HepG2 (cell line): Measurements from ENCODE around the gene STX5. TPM values are rescaled to one million over a fixed set of nuclear protein-coding genes. Genes with fewer than 3 reads are reported as not detected.
A peak's percentile ranks its signal among the peaks of the same experiment; 100 is the strongest.

Experiments
- ATF5 ChIP-seq: sonication (generic); formaldehyde crosslinking; IDR thresholded peaks from 2 replicates; pipeline ENCODE4 v1.4.0; 2020; ENCODE audit warnings: mild to moderate bottlenecking, low read depth, missing genetic modification reagents
- CTCF ChIP-seq: sonication (generic); formaldehyde crosslinking; IDR thresholded peaks from 2 replicates; pipeline ENCODE4 v1.5.0; 2020; ENCODE audit warnings: mild to moderate bottlenecking, missing genetic modification reagents, moderate library complexity
- FOXA1 ChIP-seq, 2 experiments: fragments of 450-650 bp in 1 of 2; sonication (generic) in 1 of 2; formaldehyde crosslinking in 1 of 2; IDR thresholded peaks; 2 replicates each; pipeline versions ENCODE4 v1.4.0 to v1.6.1; 2016 to 2020; ENCODE audit warnings: missing genetic modification reagents in 1 of 2
- HHEX ChIP-seq: IDR thresholded peaks from 2 replicates; pipeline ENCODE4 v1.6.1; 2016; ENCODE audit warnings: control low read depth
- NONO ChIP-seq, 2 experiments: fragments of 450-650 bp in 1 of 2; sonication (generic) in 1 of 2; formaldehyde crosslinking in 1 of 2; IDR thresholded peaks in 1 of 2; conservative IDR thresholded peaks in 1 of 2; 2 replicates each; pipeline versions ENCODE4 v1.6.1 to v1.8.0; 2017 to 2022; ENCODE audit warnings: mild to moderate bottlenecking in 1 of 2, missing genetic modification reagents in 1 of 2, moderate library complexity in 1 of 2
- RXRA ChIP-seq: sonication (generic); formaldehyde crosslinking; IDR thresholded peaks from 2 replicates; pipeline ENCODE4 v1.5.1; 2020; ENCODE audit warnings: missing genetic modification reagents
- SIN3B ChIP-seq: fragments of 150-350 bp; IDR thresholded peaks from 2 replicates; pipeline ENCODE4 v1.6.1; 2014; ENCODE audit warnings: low read length
- ZBTB38 ChIP-seq: sonication (generic); formaldehyde crosslinking; IDR thresholded peaks from 2 replicates; pipeline ENCODE4 v1.5.1; 2020; ENCODE audit warnings: mild to moderate bottlenecking, missing genetic modification reagents
- ZEB1 ChIP-seq: IDR thresholded peaks from 2 replicates; pipeline ENCODE4 v1.6.1; 2012; ENCODE audit warnings: mild to moderate bottlenecking, low read depth, inconsistent platforms; ENCODE audit not compliant: insufficient replicate concordance
- ZFP36 ChIP-seq: fragments of 150-350 bp; IDR thresholded peaks from 2 replicates; pipeline ENCODE4 v1.6.1; 2018; ENCODE audit warnings: borderline replicate concordance, low read length, low read depth; ENCODE audit not compliant: partially characterized antibody
- ZFP41 ChIP-seq: sonication (generic); formaldehyde crosslinking; IDR thresholded peaks from 2 replicates; pipeline ENCODE4 v1.4.0; 2020; ENCODE audit warnings: mild to moderate bottlenecking, missing genetic modification reagents, borderline replicate concordance
- ZNF451 ChIP-seq: sonication (generic); formaldehyde crosslinking; IDR thresholded peaks from 2 replicates; pipeline ENCODE4 v1.5.0; 2020; ENCODE audit warnings: mild to moderate bottlenecking, missing genetic modification reagents
- ZNF549 ChIP-seq: sonication (generic); formaldehyde crosslinking; IDR thresholded peaks from 2 replicates; pipeline ENCODE4 v1.5.0; 2020; ENCODE audit warnings: missing genetic modification reagents
- polyA plus RNA-seq, 8 experiments: library from polyadenylated mRNA; depleted of rRNA in 3 of 8; stranded (reverse) in 7 of 8; unstranded in 1 of 8; fragments of >200 nt; fragmentation: Illumina TruSeq in 4 of 8; extraction: Trizol in 4 of 8; gene quantifications; 2 replicates each; pipeline versions ENCODE4 v1.2.1 to v1.2.3, GENCODE V29; 2011 to 2016; ENCODE audit warnings: low read depth in 4 of 8, missing spikeins in 1 of 8, mixed read lengths in 1 of 8; ENCODE audit not compliant: insufficient read depth in 1 of 8
- total RNA-seq, 5 experiments: library from RNA; depleted of rRNA; stranded (reverse); fragments of >200 nt; fragmentation: Illumina TruSeq; extraction: Trizol; gene quantifications; 2 replicates each; pipeline ENCODE4 v1.2.3, GENCODE V29; 2016; ENCODE audit warnings: low read depth in 1 of 5
- TF ChIP-seq, protein P1 (sequence below): sonication (generic); formaldehyde crosslinking; IDR thresholded peaks from 2 replicates; pipeline ENCODE4 v1.4.0; 2020; ENCODE audit warnings: missing genetic modification reagents, mild to moderate bottlenecking, borderline replicate concordance
- TF ChIP-seq, protein P2 (sequence below): IDR thresholded peaks from 2 replicates; pipeline ENCODE4 v1.6.1; 2016; ENCODE audit warnings: control low read depth
- TF ChIP-seq, protein P3 (sequence below): sonication (generic); formaldehyde crosslinking; IDR thresholded peaks from 2 replicates; pipeline ENCODE4 v1.5.0; 2020; ENCODE audit warnings: mild to moderate bottlenecking, missing genetic modification reagents

STX5 gene
- total and polyA plus RNA-seq, 2 of the 13 experiments (the other 11 are each of a cell fraction or from before 2014, with no cell fraction given) = 26.9 to 30.0 TPM

DNA sequence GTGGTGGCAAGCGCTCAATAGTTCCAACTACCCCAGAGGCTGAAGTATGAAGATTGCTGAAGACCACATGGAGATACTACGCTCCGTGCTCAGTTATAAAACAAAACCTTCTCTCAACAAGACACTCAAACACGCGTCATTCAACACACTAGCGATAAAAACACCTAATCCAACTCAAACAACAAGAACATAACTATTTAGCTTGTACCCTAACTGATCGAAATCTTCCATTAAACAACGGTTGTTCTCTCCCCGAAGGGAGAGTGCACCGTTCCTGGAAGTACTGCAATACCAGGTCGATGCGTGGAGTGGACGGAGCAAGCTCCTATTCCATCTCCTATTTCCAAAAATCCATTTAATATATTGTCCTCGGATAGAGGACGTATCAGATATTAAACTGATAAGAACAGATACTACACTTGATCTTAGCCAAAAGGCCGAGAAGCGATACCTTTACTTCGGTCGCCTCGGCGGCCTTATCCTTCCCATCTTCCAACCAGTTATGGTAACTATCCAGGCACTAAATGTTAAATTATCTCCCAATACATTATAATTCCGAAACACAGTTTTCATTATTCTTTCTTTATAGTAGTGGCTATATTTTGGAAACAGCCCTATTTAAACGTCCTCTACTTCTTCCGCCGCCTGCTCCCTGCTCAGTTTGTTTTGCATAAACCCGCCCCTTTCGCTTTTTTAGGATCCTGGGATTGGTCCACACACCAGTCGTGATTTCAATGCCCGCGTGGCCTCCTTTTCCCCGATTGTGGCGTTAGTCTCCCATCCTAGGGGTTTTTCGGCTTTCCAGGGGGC lies 9.7 kb upstream of the STX5 start (continued):
- TF ChIP-seq, protein P1, sequence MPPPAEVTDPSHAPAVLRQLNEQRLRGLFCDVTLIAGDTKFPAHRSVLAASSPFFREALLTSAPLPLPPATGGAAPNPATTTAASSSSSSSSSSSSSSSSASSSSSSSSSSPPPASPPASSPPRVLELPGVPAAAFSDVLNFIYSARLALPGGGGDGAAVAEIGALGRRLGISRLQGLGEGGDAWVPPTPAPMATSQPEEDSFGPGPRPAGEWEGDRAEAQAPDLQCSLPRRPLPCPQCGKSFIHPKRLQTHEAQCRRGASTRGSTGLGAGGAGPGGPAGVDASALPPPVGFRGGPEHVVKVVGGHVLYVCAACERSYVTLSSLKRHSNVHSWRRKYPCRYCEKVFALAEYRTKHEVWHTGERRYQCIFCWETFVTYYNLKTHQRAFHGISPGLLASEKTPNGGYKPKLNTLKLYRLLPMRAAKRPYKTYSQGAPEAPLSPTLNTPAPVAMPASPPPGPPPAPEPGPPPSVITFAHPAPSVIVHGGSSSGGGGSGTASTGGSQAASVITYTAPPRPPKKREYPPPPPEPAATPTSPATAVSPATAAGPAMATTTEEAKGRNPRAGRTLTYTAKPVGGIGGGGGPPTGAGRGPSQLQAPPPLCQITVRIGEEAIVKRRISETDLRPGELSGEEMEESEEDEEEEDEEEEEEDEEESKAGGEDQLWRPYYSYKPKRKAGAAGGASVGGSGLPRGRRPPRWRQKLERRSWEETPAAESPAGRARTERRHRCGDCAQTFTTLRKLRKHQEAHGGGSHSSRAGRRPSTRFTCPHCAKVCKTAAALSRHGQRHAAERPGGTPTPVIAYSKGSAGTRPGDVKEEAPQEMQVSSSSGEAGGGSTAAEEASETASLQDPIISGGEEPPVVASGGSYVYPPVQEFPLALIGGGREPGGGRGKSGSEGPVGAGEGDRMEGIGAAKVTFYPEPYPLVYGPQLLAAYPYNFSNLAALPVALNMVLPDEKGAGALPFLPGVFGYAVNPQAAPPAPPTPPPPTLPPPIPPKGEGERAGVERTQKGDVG (CRISPR knock-in tag) = no peak
- no peak for TF ChIP-seq ZFP41 (CRISPR knock-in tag)
- peak; percentile 98 for TF ChIP-seq NONO (IDR thresholded peaks at IDR 0.05)
- TF ChIP-seq NONO (CRISPR knock-in tag; conservative IDR thresholded peaks at IDR 0.05) = peak; percentile 99
- TF ChIP-seq SIN3B = peak; percentile 58; the same call in 1 of the 2 replicates
- TF ChIP-seq, protein P2, sequence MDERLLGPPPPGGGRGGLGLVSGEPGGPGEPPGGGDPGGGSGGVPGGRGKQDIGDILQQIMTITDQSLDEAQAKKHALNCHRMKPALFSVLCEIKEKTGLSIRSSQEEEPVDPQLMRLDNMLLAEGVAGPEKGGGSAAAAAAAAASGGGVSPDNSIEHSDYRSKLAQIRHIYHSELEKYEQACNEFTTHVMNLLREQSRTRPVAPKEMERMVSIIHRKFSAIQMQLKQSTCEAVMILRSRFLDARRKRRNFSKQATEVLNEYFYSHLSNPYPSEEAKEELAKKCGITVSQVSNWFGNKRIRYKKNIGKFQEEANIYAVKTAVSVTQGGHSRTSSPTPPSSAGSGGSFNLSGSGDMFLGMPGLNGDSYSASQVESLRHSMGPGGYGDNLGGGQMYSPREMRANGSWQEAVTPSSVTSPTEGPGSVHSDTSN (CRISPR knock-in tag) = 0 out of 2 replicates have a peak, but pooled peaks have one; percentile 27
- TF ChIP-seq ZNF451 = 0 out of 2 replicates have a peak, but pooled peaks have one; percentile 17
- peak; percentile 25; the same call in 1 of the 2 replicates for TF ChIP-seq HHEX (CRISPR knock-in tag)
- no peak; the same call in 1 of the 2 replicates for TF ChIP-seq RXRA (CRISPR knock-in tag)
- no peak for TF ChIP-seq FOXA1 (IDR thresholded peaks at IDR 0.05)
- peak; percentile 58 for TF ChIP-seq FOXA1 (CRISPR knock-in tag; IDR thresholded peaks at IDR 0.05)
- TF ChIP-seq ZEB1 = peak; percentile 94
- no peak for TF ChIP-seq ATF5 (CRISPR knock-in tag)
- no peak for TF ChIP-seq ZFP36
- TF ChIP-seq, protein P3, sequence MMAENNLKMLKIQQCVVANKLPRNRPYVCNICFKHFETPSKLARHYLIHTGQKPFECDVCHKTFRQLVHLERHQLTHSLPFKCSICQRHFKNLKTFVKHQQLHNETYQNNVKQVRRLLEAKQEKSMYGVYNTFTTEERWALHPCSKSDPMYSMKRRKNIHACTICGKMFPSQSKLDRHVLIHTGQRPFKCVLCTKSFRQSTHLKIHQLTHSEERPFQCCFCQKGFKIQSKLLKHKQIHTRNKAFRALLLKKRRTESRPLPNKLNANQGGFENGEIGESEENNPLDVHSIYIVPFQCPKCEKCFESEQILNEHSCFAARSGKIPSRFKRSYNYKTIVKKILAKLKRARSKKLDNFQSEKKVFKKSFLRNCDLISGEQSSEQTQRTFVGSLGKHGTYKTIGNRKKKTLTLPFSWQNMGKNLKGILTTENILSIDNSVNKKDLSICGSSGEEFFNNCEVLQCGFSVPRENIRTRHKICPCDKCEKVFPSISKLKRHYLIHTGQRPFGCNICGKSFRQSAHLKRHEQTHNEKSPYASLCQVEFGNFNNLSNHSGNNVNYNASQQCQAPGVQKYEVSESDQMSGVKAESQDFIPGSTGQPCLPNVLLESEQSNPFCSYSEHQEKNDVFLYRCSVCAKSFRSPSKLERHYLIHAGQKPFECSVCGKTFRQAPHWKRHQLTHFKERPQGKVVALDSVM (CRISPR knock-in tag) = no peak
- TF ChIP-seq ZBTB38 (CRISPR knock-in tag) = no peak
- peak; percentile 39 for TF ChIP-seq CTCF (CRISPR knock-in tag)
- TF ChIP-seq ZNF549 (CRISPR knock-in tag) = no peak
